Cardiac fibroblast (primary cell): ENCODE data around the gene KIAA1217.

ENCODE experiments used
- DNase-seq, 2 donors: peaks; one replicate each; pipeline versions ENCODE4 v3.0.0 to v3.0.0-alpha.2; 2010; ENCODE audit warnings: low read depth in 2 of 2
- H3K4me3 ChIP-seq, 2 donors: replicated peaks in 1 of 2; 1 replicate in 1 of 2; 2 replicates in 1 of 2; pipeline ENCODE4 v1.5.1; 2011; ENCODE audit warnings: low read depth in 2 of 2, low read length in 2 of 2, mild to moderate bottlenecking in 2 of 2, moderate library complexity in 1 of 2
- TF ChIP-seq, protein P1 (sequence below): IDR thresholded peaks from one replicate; pipeline ENCODE4 v1.5.1; 2011; ENCODE audit warnings: low read depth, mild to moderate bottlenecking, low read length, inconsistent platforms

The KIAA1217 gene

DNA sequence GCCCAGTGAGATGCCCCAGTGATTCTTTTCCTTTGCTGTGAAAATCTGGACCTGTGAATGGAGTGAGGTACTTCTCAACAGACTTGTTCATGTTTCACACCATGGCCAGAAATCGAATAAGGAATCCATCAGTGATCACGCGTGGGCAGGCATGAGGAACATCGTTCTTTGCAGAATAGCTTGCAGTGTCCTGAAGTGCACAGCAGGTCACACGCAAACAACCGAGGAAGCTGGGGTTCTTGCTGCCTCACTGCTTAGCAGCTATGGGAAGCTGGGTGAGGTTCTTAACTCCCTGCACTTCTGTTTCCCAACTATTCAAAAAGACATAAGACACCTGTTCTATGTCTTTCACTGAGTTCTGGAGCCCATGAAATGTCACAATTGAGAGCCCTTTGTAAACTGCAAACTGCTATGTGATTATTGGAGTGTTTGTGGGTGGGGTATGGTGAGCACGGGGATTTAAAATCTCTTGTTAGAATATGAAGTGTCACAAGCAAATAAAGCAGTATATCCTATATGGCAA, 253.4 kb downstream of the KIAA1217 start:
- no peak for DNase-seq
- no peak overlapping the region for H3K4me3 ChIP-seq
- TF ChIP-seq, protein P1, sequence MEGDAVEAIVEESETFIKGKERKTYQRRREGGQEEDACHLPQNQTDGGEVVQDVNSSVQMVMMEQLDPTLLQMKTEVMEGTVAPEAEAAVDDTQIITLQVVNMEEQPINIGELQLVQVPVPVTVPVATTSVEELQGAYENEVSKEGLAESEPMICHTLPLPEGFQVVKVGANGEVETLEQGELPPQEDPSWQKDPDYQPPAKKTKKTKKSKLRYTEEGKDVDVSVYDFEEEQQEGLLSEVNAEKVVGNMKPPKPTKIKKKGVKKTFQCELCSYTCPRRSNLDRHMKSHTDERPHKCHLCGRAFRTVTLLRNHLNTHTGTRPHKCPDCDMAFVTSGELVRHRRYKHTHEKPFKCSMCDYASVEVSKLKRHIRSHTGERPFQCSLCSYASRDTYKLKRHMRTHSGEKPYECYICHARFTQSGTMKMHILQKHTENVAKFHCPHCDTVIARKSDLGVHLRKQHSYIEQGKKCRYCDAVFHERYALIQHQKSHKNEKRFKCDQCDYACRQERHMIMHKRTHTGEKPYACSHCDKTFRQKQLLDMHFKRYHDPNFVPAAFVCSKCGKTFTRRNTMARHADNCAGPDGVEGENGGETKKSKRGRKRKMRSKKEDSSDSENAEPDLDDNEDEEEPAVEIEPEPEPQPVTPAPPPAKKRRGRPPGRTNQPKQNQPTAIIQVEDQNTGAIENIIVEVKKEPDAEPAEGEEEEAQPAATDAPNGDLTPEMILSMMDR: no peak

DNA sequence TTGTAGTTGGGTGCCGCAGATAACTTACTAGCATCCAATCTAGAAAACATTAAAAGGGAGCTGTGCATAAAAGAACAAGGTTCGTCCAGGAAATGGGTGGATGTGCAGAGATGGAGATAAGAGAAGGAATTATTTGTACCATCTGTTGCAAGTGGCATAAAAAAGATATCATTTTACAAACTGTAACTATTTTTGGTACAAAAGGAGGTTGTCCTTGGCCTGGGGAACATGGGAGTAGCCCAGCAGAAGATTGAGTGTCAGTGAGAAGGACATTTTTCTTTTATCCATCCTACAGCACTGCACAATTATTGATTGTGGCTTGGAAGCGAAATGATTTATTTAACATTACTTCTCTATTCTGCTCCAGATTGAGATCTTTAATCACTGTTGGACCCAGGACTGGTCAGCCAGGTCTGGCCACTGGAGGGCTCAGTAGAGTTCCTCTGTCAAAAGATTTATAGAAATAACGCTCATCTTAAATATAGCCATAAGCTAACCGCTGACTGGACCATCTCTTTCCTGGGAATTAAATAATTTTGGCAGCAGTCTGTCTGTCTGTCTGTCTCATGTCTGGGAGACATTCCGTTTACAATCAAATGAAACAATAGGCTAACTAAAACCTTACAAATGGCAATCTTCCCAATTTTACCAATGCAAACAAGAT, 254.1 kb downstream of the KIAA1217 start:
- DNase-seq: no peak
- TF ChIP-seq, protein P1: peak; percentile 15
- no peak overlapping the region for H3K4me3 ChIP-seq

- H3K4me3 ChIP-seq: no peak overlapping the region
- peak; percentile 74 to 91 for DNase-seq
- TF ChIP-seq, protein P1: no peak
Measured at GRCh38 chr10:24463611-24464426, 254.9 kb downstream of the KIAA1217 start.

DNA sequence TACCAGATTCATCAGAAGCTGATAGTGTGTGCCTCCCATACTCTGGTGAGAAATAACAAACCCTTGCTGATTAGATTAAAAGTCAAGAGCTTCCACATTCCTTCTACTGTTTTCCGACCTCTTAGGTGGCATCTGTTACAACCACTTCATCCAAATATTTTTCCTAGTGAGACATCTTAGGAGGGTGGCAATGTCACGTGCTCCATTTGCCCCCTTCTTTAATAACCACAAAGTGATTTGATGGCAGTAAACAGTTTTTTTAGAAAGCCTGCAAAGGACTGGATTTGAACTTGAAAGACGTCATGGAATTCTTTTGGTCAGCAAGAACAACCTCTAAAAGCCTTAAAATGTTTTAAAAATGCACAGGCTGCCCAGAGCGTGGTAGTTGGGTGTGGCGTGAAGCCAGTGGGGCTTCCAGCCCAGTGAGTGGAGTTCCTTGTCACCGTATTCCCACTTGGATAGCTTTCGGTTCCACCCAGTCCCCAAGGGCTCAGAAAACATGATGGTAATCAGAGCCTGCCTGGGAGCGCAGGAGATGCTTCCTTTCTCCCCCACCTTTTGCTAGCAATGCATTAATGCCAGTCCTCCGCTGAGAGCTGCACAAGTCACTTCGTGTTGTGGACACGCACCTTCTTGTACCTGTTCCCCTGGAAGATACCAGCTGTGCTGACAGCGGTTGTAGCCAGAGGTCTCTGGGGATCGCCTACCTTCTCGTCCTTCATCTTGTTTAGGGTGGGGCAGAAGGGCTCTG, 256.4 kb downstream of the KIAA1217 start:
- DNase-seq: peak; percentile 58 to 81
- H3K4me3 ChIP-seq: no peak overlapping the region
- TF ChIP-seq, protein P1: no peak

DNA sequence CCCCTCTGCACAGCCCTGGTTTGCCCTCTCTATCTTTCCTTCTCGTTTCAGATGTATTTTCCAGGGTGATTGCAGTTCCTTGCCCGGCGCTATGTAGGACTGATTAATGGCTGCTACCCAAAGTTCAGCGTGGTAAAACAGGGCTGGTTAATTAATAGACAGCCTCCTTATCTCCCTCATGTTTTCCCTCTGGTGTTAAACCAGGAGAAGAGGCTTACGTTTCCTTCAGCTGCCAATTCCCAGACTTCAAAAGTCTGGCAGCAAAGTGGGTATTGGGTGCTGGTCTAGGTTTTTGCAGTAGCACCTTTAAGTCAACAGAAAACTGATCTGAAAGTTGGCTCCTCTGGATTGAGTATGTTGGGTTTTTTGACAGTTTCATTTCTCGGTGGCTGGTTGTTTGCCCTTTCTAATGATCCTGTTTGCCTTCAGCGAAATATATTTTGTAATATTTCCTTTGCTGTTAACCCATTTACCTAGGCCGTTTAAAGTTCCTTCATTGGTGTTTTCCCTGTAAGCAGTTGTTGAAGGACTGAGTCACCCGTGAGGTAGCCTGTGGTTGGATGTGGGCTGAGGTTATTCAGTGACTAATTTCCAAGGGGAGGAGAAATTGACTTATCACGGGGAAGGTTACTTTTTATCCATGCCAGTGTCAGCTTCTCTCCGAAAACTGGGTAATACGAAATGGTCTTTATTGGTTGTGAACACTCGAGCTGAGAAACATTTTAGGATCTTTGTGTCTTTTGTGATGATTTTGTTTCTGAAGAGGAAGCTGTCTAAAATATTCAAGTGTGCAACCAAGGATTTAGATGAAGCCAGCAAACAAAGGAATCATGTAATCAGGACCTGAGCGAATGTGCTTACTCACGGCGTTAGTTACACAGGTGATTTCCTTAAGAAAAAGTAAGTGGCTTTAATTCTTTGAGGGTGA, 257.2 kb downstream of the KIAA1217 start:
- peak; percentile 79 to 95 for DNase-seq
- H3K4me3 ChIP-seq: peak overlapping the region in 1 of 2 donors; percentile 49
- TF ChIP-seq, protein P1: no peak

GRCh38 chr10:24467136-24467535, 258.2 kb downstream of the KIAA1217 start:
- DNase-seq: no peak
- H3K4me3 ChIP-seq: peak overlapping the region in 1 of 2 donors; percentile 49
- TF ChIP-seq, protein P1: no peak
